ENCODE results near the gene PLIN5.

GRCh38 chr19:4496304-4496703, 38.7 kb downstream of the PLIN5 start:
- TF ChIP-seq RAD21 (IDR thresholded peaks at IDR 0.05; ENCODE audit: insufficient read depth, low read depth, low read length), result no peak
- TF ChIP-seq POLR2AphosphoS5 (IDR thresholded peaks at IDR 0.05; ENCODE audit: low read length), result no peak
